Stimulated activated CD4-positive, alpha-beta T cell treated with anti-CD3 and anti-CD28 coated beads, Interleukin-15, amount 100 ng/mL, for 48 hours (primary cell): ENCODE measurements around the gene VSTM5.
A peak's percentile ranks its signal among the peaks of the same experiment; 100 is the strongest.
"Not testable (repeated sequence)": the region's sequence is repeated elsewhere in the genome, so short reads cannot be mapped to it uniquely, and the experiment has no call there.

Source experiments
- DNase-seq, 2 donors: peaks; one replicate each; pipeline ENCODE4 v3.0.0-alpha.2; 2020; ENCODE audit warnings: low read depth in 2 of 2

The VSTM5 gene

GRCh38 chr11:93850594-93851018 lies at the start of gene VSTM5:
Gene VSTM5 (minus strand): TSS chr11:93850618. CDS start chr11:93850502, 116 bp downstream.
- no peak for DNase-seq

GRCh38 chr11:93895106-93895862 lies 44.9 kb upstream of the VSTM5 start:
- DNase-seq = peak in 1 of 2 donors; percentile 5

- DNase-seq = no peak
Observed at GRCh38 chr11:93890391-93891051, 40.1 kb upstream of the VSTM5 start.

GRCh38 chr11:93887111-93887510 lies 36.7 kb upstream of the VSTM5 start:
- no peak for DNase-seq

- DNase-seq = not testable (repeated sequence)
Observed at GRCh38 chr11:93879114-93879513, 28.7 kb upstream of the VSTM5 start.

GRCh38 chr11:93875637-93876036 lies 25.2 kb upstream of the VSTM5 start:
- DNase-seq = no peak

GRCh38 chr11:93871526-93871925 lies 21.1 kb upstream of the VSTM5 start:
- no peak for DNase-seq

- no peak for DNase-seq
Observed at GRCh38 chr11:93870616-93871015, 20.2 kb upstream of the VSTM5 start.

GRCh38 chr11:93869830-93870229 lies 19.4 kb upstream of the VSTM5 start:
- DNase-seq = no peak

GRCh38 chr11:93868404-93868803 lies 18.0 kb upstream of the VSTM5 start:
- DNase-seq = not testable (repeated sequence)

- DNase-seq = no peak
Observed at GRCh38 chr11:93861808-93862207, 11.4 kb upstream of the VSTM5 start.

GRCh38 chr11:93858121-93858775 lies 7.8 kb upstream of the VSTM5 start:
- no peak for DNase-seq

- DNase-seq = no peak
Observed at GRCh38 chr11:93857413-93858120, 7.1 kb upstream of the VSTM5 start.

GRCh38 chr11:93852242-93852641 lies 1.8 kb upstream of the VSTM5 start:
- DNase-seq = no peak

GRCh38 chr11:93849751-93850593 lies 446 bp downstream of the VSTM5 start:
- no peak for DNase-seq

GRCh38 chr11:93849201-93849600 lies 1.2 kb downstream of the VSTM5 start:
- no peak for DNase-seq

- no peak for DNase-seq
Observed at GRCh38 chr11:93846411-93846810, 4.0 kb downstream of the VSTM5 start.

- no peak for DNase-seq
Observed at GRCh38 chr11:93845181-93846092, 5.0 kb downstream of the VSTM5 start.

GRCh38 chr11:93844568-93844967 lies 5.8 kb downstream of the VSTM5 start:
- DNase-seq = no peak

GRCh38 chr11:93843906-93844305 lies 6.5 kb downstream of the VSTM5 start:
- no peak for DNase-seq
